Thyroid gland (tissue), 4 donors: Measurements from ENCODE around the gene DICER1.

Source experiments
- POLR2A ChIP-seq, 2 donors: fragments of 450-650 bp; IDR thresholded peaks; one replicate each; pipeline ENCODE4 v1.6.1; 2017; ENCODE audit warnings: antibody characterized with exemption in 2 of 2, mild to moderate bottlenecking in 2 of 2, moderate library complexity in 1 of 2
- TF ChIP-seq, protein P1 (sequence below), 6 experiments: fragments of 200-600 bp in 3 of 6; fragments of 450-650 bp in 3 of 6; sonication (generic) in 3 of 6; IDR thresholded peaks; one replicate each; pipeline ENCODE4 v1.5.1; 2016 to 2019; ENCODE audit warnings: antibody characterized with exemption in 6 of 6, mild to moderate bottlenecking in 2 of 6, inconsistent platforms in 1 of 6, moderate library complexity in 1 of 6

DNA sequence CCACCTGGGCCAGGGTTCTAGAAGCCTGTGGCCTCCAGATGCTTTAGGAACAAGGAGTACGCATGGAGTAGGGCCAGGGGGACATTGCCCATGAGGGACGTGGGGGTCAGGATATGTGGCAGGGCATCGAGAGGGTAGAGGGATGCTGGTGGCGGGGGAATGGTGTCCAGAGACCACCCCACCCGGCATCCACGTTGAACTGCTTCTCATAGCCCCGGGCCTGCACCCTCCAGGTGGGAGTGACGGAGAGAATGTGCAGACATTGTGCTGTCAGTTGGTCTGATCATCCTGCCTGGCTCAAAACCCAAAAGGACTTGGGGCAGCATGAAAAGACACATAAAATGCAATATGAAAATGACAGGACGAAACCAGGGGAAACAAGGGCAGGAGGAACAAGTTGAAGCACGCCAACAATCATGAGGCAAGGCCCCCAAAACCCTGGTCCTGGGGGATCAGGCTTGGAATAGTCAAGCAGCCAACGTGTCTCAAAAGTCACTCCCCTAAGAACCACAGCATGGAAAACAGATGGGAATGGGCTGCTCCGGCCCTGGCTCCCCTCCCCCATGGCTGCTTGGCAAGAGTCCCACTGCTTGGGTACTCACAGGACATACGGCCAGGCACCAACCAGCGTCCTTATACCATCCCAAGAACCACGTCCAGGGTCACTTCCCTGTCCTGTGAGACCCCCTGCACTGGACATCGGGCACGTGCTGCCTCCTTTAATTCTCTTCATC is 117.9 kb downstream of the DICER1 start:
- TF ChIP-seq, protein P1, sequence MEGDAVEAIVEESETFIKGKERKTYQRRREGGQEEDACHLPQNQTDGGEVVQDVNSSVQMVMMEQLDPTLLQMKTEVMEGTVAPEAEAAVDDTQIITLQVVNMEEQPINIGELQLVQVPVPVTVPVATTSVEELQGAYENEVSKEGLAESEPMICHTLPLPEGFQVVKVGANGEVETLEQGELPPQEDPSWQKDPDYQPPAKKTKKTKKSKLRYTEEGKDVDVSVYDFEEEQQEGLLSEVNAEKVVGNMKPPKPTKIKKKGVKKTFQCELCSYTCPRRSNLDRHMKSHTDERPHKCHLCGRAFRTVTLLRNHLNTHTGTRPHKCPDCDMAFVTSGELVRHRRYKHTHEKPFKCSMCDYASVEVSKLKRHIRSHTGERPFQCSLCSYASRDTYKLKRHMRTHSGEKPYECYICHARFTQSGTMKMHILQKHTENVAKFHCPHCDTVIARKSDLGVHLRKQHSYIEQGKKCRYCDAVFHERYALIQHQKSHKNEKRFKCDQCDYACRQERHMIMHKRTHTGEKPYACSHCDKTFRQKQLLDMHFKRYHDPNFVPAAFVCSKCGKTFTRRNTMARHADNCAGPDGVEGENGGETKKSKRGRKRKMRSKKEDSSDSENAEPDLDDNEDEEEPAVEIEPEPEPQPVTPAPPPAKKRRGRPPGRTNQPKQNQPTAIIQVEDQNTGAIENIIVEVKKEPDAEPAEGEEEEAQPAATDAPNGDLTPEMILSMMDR (IDR thresholded peaks at IDR 0.05) = no peak
- no peak for TF ChIP-seq POLR2A (IDR thresholded peaks at IDR 0.05)
